Measurements from ENCODE around the gene TTLL10.

The TTLL10 gene

GRCh38 chr1:1206376-1206965, 32.8 kb downstream of the TTLL10 start, which contains the start of gene TNFRSF18:
Gene TNFRSF18 (minus strand): TSS chr1:1206592. CDS start chr1:1206571, 21 bp downstream.
- DNase-seq (ENCODE audit: low spot score), result no peak

GRCh38 chr1:1206966-1207531, 33.4 kb downstream of the TTLL10 start:
- DNase-seq (ENCODE audit: low spot score), result no peak

- DNase-seq (ENCODE audit: low spot score), result no peak
These were observed 33.9 kb downstream of the TTLL10 start for GRCh38 chr1:1207571-1207892.

- DNase-seq (ENCODE audit: low spot score), result no peak
These were observed 35.2 kb downstream of the TTLL10 start for GRCh38 chr1:1208713-1209433.

- no peak for DNase-seq (ENCODE audit: low spot score)
These were observed 37.3 kb downstream of the TTLL10 start for GRCh38 chr1:1210726-1211540.

GRCh38 chr1:1211541-1212441, 38.1 kb downstream of the TTLL10 start:
- DNase-seq (ENCODE audit: low spot score), result no peak

GRCh38 chr1:1212780-1213344, 39.2 kb downstream of the TTLL10 start:
- DNase-seq (ENCODE audit: low spot score), result no peak

GRCh38 chr1:1213345-1214265, 39.9 kb downstream of the TTLL10 start, which contains the start of gene TNFRSF4:
Gene TNFRSF4 (minus strand): TSS chr1:1214153. CDS start chr1:1214127, 26 bp downstream.
- no peak for DNase-seq (ENCODE audit: low spot score)

GRCh38 chr1:1215080-1215676, 41.5 kb downstream of the TTLL10 start:
- DNase-seq (ENCODE audit: low spot score), result no peak

- DNase-seq (ENCODE audit: low spot score), result no peak
These were observed 42.4 kb downstream of the TTLL10 start for GRCh38 chr1:1215881-1216605.

- no peak for DNase-seq (ENCODE audit: low spot score)
These were observed 43.3 kb downstream of the TTLL10 start for GRCh38 chr1:1216770-1217620.

- no peak for DNase-seq (ENCODE audit: low spot score)
These were observed 44.2 kb downstream of the TTLL10 start for GRCh38 chr1:1217621-1218523.

GRCh38 chr1:1218524-1219200, 45.0 kb downstream of the TTLL10 start:
- no peak for DNase-seq (ENCODE audit: low spot score)

- DNase-seq (ENCODE audit: low spot score), result no peak
These were observed 45.7 kb downstream of the TTLL10 start for GRCh38 chr1:1219341-1219740.

GRCh38 chr1:1220197-1220596, 46.5 kb downstream of the TTLL10 start:
- no peak for DNase-seq (ENCODE audit: low spot score)

GRCh38 chr1:1221887-1222574, 48.4 kb downstream of the TTLL10 start:
- DNase-seq (ENCODE audit: low spot score), result no peak

Data from germinal center (tissue), 1 donor.